Fibroblast of gingiva (primary cell): ENCODE measurements around the gene DND1.
"Not testable (repeated sequence)": the region's sequence is repeated elsewhere in the genome, so short reads cannot be mapped to it uniquely, and the experiment has no call there.

Experiments
- DNase-seq: peaks from one replicate; pipeline ENCODE4 v3.0.0-alpha.2; 2011; ENCODE audit warnings: low read depth

The DND1 gene

DNA sequence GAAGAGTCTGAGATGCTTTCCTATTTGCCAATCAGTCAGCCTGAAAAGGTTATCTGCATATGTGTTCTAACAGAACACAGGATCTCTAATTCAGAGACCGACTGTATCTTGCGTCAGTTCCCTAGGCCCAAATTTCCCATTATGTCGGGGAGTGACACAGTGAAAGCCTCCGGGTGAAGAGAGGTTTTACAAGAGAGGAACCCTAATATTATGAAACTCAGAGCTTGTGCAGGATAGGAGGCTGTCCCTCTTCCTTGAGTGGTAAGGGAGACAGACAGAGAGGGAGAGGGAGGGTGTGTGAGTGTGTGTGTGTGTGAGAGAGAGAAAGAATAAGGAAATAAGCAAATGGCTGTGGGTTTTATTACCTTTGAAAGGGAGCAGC is 42.3 kb downstream of the DND1 start:
- DNase-seq = no peak

DNA sequence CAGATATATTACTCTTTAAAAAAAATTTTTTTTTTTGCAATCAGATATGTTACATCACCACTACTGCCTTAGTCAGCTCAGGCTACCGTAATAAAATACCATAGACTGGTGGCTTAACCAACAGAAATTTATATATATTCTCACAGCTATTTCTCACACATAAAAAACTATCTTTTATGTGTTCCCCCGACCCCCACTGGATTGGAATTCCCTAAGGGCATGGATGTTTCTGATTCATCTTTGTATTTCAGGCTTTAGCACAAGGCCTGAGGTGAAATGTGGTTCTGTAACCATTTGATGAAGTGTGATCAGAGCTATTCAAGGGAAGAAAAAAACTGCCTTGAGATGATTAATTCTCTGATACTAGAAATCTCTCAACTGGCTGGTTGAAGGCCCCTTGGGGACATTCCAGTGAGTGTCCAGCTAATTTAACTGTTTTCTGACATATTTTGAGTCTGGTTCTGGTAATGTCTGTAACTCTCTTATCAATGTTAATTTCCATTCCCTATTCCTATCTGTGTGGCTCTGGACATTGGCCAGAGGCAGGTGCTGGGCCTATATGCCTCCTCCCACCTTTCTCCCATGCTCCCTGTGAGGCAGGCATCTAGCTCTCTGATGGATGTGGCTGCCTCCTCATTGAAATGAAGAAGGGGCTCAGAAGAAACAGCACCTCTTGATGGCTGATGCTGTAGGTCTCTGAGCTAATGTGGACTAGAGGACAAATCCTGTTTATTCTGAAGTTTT is 42.9 kb downstream of the DND1 start:
- no peak for DNase-seq

DNA sequence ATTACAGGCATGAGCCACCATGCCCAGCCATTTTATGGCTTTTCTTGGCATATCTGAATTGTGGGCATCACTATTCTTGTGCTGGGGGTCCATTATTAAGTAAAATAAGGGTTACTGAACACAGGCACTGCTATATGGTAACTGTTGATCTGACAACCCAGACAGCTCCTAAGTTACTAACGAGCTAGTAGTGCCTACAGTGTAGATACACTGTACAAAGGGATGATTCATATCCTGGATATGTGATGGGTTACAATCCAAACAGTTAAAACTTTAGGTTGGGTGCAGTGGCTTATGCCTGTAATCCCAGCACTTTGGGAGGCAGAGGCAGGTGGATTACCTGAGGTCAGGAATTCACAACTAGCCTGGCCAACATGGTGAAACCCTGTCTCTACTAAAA is 44.7 kb downstream of the DND1 start:
- no peak for DNase-seq

DNA sequence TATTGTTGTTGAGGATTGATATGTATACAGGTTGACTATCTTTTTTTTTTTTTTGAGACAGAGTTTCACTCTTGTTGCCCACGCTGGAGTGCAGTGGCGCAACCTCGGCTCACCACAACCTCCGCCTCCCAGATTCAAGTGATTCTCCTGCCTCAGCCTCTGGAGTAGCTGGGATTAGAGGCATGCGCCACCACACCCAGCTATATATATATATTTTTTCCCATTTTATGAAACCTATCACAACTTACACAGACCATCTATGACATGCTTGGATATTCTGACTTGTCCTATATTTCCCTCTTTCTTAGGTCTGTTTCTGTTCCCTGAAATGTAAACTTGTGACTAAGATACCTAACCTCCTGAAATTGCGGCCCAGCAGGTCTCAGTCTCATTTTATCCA is 45.4 kb downstream of the DND1 start:
- DNase-seq = no peak

DNA sequence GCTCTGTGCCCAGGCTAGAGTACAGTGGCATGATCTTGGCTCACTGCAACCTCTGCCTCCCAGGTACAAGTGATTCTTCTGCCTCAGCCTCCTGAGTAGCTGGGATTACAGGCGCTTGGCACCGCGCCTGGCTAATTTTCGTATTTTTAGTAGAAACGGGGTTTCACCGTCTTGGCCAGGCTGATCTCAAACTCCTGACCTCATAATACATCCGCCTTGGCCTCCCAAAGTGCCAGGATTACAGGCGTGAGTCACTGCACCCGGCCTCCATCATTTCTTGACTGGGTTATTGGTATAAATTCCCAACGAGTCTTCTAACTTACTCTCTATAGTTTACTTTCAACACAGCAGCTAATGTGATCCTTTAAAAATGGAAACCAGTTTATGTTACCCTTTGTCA is 48.5 kb downstream of the DND1 start:
- not testable (repeated sequence) for DNase-seq

DNA sequence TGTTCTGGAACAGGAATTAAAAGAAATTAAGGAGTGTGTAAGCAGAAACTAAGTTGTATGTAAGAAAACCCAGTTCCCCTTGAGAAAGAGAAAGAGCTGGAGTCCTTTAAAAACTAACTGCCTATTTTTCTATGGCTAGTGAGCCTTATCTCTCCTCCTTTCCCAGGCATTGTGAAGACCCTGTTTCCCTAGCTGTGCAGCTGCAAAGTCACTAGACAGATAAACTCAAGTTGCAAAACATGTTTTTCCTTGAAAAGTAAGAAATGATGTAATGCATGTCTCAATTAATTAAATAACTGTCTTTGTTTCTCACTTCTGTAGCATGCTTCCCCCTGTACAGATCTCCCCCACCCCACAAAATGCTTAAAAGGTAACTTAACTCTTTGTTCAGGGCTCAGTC is 50.3 kb downstream of the DND1 start:
- DNase-seq = not testable (repeated sequence)

DNA sequence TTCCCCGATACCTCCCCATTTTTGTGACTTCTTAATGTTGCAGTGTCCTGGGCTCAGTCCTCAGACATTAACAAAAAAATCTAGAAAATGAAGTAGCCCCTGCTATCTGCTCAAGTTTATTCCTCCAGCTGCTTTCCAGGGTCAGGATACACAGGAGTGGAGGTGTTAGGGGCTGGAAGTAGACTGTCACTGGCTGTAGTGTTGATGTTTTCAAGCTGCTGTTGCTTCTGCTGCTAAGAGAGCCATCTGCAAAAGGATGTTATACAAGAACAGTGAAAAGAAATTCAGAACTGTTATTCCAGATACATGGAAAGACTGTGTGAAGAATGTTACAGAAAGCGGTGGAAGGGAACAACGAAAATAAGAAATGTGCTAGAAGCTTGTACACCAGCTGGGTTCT is 51.1 kb downstream of the DND1 start:
- DNase-seq = no peak
